HCT116 (cell line): Measurements from ENCODE around the gene CHRNB1. TPM values are rescaled to one million over a fixed set of nuclear protein-coding genes. Genes with fewer than 3 reads are reported as not detected.

ENCODE experiments used
- ATAC-seq: fragments of 200-7000 bp; cut with Tn5 transposase; 2 replicates; pipeline ENCODE4 v1.9.1; 2020; ENCODE audit warnings: mild to moderate bottlenecking, moderate library complexity
- BruUV-seq: library from RNA; stranded (reverse); fragments of 400-500 nt; replicated peaks from 2 replicates; lab custom pipeline; 2021; lab: Mats Ljungman, UMichigan
- CTCF ChIA-PET: fragments of 300-600 bp; sonication (Branson Sonifier 250); formaldehyde crosslinking; loops from one replicate; lab custom pipeline; 2021; ENCODE audit warnings: antibody characterized with exemption; lab: Charles Lee
- POLR2A ChIA-PET: fragments of 300-600, 350-600 bp; sonication (Branson Sonifier 250); formaldehyde crosslinking; loops from one replicate; lab custom pipeline; 2021; ENCODE audit warnings: antibody characterized with exemption; lab: Charles Lee
- RAD21 ChIA-PET, 2 experiments: fragments of 300-600 bp; sonication (Branson Sonifier 250); formaldehyde crosslinking; loops; one replicate each; lab custom pipeline; 2023; ENCODE audit warnings: low total read pairs in 2 of 2; ENCODE audit not compliant: uncharacterized antibody in 2 of 2, unreplicated experiment in 2 of 2, low non-redundant PET in 1 of 2; lab: Charles Lee
- DNase-seq: peaks from one replicate; pipeline ENCODE4 v3.0.0-alpha.2; 2010; ENCODE audit warnings: low read depth, low spot score
- H2AFZ ChIP-seq: fragments of 200-600 bp; shearing (Covaris generic), sonication (generic); 2 replicates; pipeline ENCODE4 v1.6.1; 2017; ENCODE audit warnings: low read depth, mixed run types, mixed read lengths, antibody characterized with exemption, low read length; ENCODE audit not compliant: poor library complexity, severe bottlenecking
- H3K27ac ChIP-seq: 2 replicates; pipeline ENCODE4 v1.5.1; 2012; ENCODE audit warnings: low read depth, low read length
- H3K27me3 ChIP-seq: fragments of 200-600 bp; sonication (generic); 2 replicates; pipeline ENCODE4 v1.6.1; 2016; ENCODE audit warnings: mixed run types, low read length, mixed read lengths; ENCODE audit not compliant: insufficient read depth
- H3K36me3 ChIP-seq, 2 experiments: fragments of 200-500 bp in 1 of 2; fragments of 200-600 bp in 1 of 2; sonication (Bioruptor generic) in 1 of 2; sonication (generic) in 1 of 2; 2 replicates each; pipeline versions ENCODE4 v1.5.1 to v1.6.1; 2014 to 2016; ENCODE audit warnings: low read length in 2 of 2, inconsistent platforms in 1 of 2, mixed read lengths in 1 of 2, mixed run types in 1 of 2; ENCODE audit not compliant: insufficient read depth in 2 of 2, control insufficient read depth in 1 of 2
- H3K4me1 ChIP-seq, 2 experiments: fragments of 200-600 bp in 1 of 2; sonication (generic) in 1 of 2; 2 replicates each; pipeline versions ENCODE4 v1.5.1 to v1.6.1; 2012 to 2017; ENCODE audit warnings: low read length in 2 of 2, inconsistent platforms in 1 of 2, mild to moderate bottlenecking in 1 of 2, mixed read lengths in 1 of 2, mixed run types in 1 of 2, moderate library complexity in 1 of 2; ENCODE audit not compliant: insufficient read depth in 2 of 2, control insufficient read depth in 1 of 2
- H3K4me2 ChIP-seq: fragments of 200-600 bp; sonication (generic); 2 replicates; pipeline ENCODE4 v1.6.1; 2017; ENCODE audit warnings: mixed run types, low read length, mixed read lengths
- H3K4me3 ChIP-seq, 2 experiments: fragments of 200-600 bp in 1 of 2; sonication (generic) in 1 of 2; replicated peaks in 1 of 2; 2 replicates each; pipeline ENCODE4 v1.5.1; 2011 to 2016; ENCODE audit warnings: low read length in 2 of 2, control low read depth in 1 of 2, low read depth in 1 of 2, mild to moderate bottlenecking in 1 of 2, mixed read lengths in 1 of 2, mixed run types in 1 of 2
- H3K79me2 ChIP-seq: fragments of 200-600 bp; sonication (generic); 2 replicates; pipeline ENCODE4 v1.6.1; 2017; ENCODE audit warnings: mild to moderate bottlenecking, mixed run types, low read length, moderate library complexity, mixed read lengths; ENCODE audit not compliant: insufficient read depth
- H3K9ac ChIP-seq: fragments of 200-600 bp; sonication (generic); 2 replicates; pipeline ENCODE4 v1.6.1; 2016; ENCODE audit warnings: low read length, mixed read lengths
- H3K9me2 ChIP-seq: fragments of 200-600 bp; sonication (generic), shearing (Covaris generic); 2 replicates; pipeline ENCODE4 v1.6.1; 2017; ENCODE audit warnings: mixed run types, mild to moderate bottlenecking, moderate library complexity; ENCODE audit not compliant: insufficient read depth
- H3K9me3 ChIP-seq, 2 experiments: fragments of 200-500 bp in 1 of 2; fragments of 200-600 bp in 1 of 2; sonication (Bioruptor generic) in 1 of 2; sonication (generic) in 1 of 2; 2 replicates each; pipeline ENCODE4 v1.6.1; 2014 to 2017; ENCODE audit warnings: low read length in 2 of 2, mixed read lengths in 2 of 2, inconsistent platforms in 1 of 2, low read depth in 1 of 2, mild to moderate bottlenecking in 1 of 2, mixed run types in 1 of 2, moderate library complexity in 1 of 2; ENCODE audit not compliant: control insufficient read depth in 1 of 2, insufficient read depth in 1 of 2
- H4K20me1 ChIP-seq: fragments of 200-600 bp; sonication (generic), shearing (Covaris generic); 2 replicates; pipeline ENCODE4 v1.6.1; 2017; ENCODE audit warnings: mixed run types, mild to moderate bottlenecking, moderate library complexity; ENCODE audit not compliant: insufficient read depth
- EGR1 ChIP-seq: IDR thresholded peaks from 2 replicates; pipeline ENCODE4 v1.6.1; 2012; ENCODE audit warnings: low read depth
- ELF1 ChIP-seq: IDR thresholded peaks from 2 replicates; pipeline ENCODE4 v1.6.1; 2012; ENCODE audit warnings: low read depth, borderline replicate concordance
- EZH2 ChIP-seq: fragments of 200-600 bp; sonication (generic); IDR thresholded peaks from 2 replicates; pipeline ENCODE4 v1.6.1; 2017; ENCODE audit warnings: antibody characterized with exemption, mixed run types
- POLR2AphosphoS5 ChIP-seq: IDR thresholded peaks from 2 replicates; pipeline ENCODE4 v1.6.1; 2011; ENCODE audit warnings: mild to moderate bottlenecking, low read depth, low read length, moderate library complexity
- SIN3A ChIP-seq: IDR thresholded peaks from 2 replicates; pipeline ENCODE4 v1.6.1; 2012; ENCODE audit warnings: low read depth
- YY1 ChIP-seq: IDR thresholded peaks from 2 replicates; pipeline ENCODE4 v1.6.1; 2011; ENCODE audit warnings: low read length, low read depth, moderate library complexity, mild to moderate bottlenecking; ENCODE audit not compliant: insufficient replicate concordance; ENCODE audit errors: extremely low read depth
- ZFX ChIP-seq: fragments of 450-650 bp; IDR thresholded peaks from 2 replicates; pipeline ENCODE4 v1.6.1; 2017
- ZNF274 ChIP-seq: fragments of 200-500 bp; sonication (Bioruptor generic); IDR thresholded peaks from 2 replicates; pipeline ENCODE4 v1.6.1; 2014; ENCODE audit warnings: mild to moderate bottlenecking, low read depth, low read length, inconsistent platforms
- intact Hi-C: fragments of 100-400 bp; cut with micrococcal nuclease; formaldehyde crosslinking; loops from 2 replicates; pipeline ENCODE4 v1.10.0; 2022
- total RNA-seq: library from RNA; stranded (reverse); gene quantifications from one replicate; pipeline ENCODE4 v1.2.1, GENCODE V29; 2021; ENCODE audit not compliant: unreplicated experiment
- TF ChIP-seq, protein P1 (sequence below), 3 experiments: fragments of 200-600 bp in 1 of 3; sonication (generic) in 1 of 3; IDR thresholded peaks in 2 of 3; conservative IDR thresholded peaks in 1 of 3; 2 replicates each; pipeline ENCODE4 v1.5.1; 2012 to 2017; ENCODE audit warnings: low read depth in 2 of 3, low read length in 2 of 3, antibody characterized with exemption in 1 of 3, borderline replicate concordance in 1 of 3, control low read depth in 1 of 3, mild to moderate bottlenecking in 1 of 3, mixed read lengths in 1 of 3, mixed run types in 1 of 3, moderate library complexity in 1 of 3; ENCODE audit not compliant: insufficient read depth in 1 of 3
- TF ChIP-seq, protein P2 (sequence below): IDR thresholded peaks from 2 replicates; pipeline ENCODE4 v1.6.1; 2012

CHRNB1 gene
- total RNA-seq, 1 experiment from 2014 or later: 10.4 TPM

DNA sequence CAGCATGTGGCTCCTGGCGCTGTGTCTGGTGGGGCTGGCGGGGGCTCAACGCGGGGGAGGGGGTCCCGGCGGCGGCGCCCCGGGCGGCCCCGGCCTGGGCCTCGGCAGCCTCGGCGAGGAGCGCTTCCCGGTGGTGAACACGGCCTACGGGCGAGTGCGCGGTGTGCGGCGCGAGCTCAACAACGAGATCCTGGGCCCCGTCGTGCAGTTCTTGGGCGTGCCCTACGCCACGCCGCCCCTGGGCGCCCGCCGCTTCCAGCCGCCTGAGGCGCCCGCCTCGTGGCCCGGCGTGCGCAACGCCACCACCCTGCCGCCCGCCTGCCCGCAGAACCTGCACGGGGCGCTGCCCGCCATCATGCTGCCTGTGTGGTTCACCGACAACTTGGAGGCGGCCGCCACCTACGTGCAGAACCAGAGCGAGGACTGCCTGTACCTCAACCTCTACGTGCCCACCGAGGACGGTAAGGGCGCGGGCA is 36.6 kb upstream of the CHRNB1 start:
- ATAC-seq: no peak
- Histone ChIP-seq H3K36me3 (peaks cover 0 to 6% of the 10 kb centered on the region in 2 experiments; a peak in 1 of 4 replicates), H3K9me2 (no peaks in the 10 kb centered on the region), H3K79me2 (peaks cover 2% of the 10 kb centered on the region; the same call in 1 of the 2 replicates), H3K4me2 (no peak overlapping the region), H4K20me1 (no peaks in the 10 kb centered on the region), H3K4me1 (peaks cover 8 to 14% of the 10 kb centered on the region in 2 experiments; a peak in 3 of 4 replicates), H3K4me3 (no peak overlapping the region), H2AFZ (no peak overlapping the region), H3K9ac (no peak overlapping the region), H3K27me3 (no peaks in the 10 kb centered on the region), H3K27ac (no peak overlapping the region), H3K9me3 (no peaks in the 10 kb centered on the region)
- CTCF ChIA-PET: no interaction called here
- no peak for TF ChIP-seq ZFX
- TF ChIP-seq, protein P1, sequence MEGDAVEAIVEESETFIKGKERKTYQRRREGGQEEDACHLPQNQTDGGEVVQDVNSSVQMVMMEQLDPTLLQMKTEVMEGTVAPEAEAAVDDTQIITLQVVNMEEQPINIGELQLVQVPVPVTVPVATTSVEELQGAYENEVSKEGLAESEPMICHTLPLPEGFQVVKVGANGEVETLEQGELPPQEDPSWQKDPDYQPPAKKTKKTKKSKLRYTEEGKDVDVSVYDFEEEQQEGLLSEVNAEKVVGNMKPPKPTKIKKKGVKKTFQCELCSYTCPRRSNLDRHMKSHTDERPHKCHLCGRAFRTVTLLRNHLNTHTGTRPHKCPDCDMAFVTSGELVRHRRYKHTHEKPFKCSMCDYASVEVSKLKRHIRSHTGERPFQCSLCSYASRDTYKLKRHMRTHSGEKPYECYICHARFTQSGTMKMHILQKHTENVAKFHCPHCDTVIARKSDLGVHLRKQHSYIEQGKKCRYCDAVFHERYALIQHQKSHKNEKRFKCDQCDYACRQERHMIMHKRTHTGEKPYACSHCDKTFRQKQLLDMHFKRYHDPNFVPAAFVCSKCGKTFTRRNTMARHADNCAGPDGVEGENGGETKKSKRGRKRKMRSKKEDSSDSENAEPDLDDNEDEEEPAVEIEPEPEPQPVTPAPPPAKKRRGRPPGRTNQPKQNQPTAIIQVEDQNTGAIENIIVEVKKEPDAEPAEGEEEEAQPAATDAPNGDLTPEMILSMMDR (IDR thresholded peaks at IDR 0.05 in 2 of 3, conservative IDR thresholded peaks at IDR 0.05 in 1 of 3; ENCODE audit: borderline replicate concordance in 1 of 3, insufficient read depth in 1 of 3, low read depth in 2 of 3, low read length in 2 of 3): no peak
- TF ChIP-seq EGR1: no peak
- TF ChIP-seq POLR2AphosphoS5: no peak
- no peak for TF ChIP-seq SIN3A
- no peak for TF ChIP-seq ZNF274
- TF ChIP-seq, protein P2, sequence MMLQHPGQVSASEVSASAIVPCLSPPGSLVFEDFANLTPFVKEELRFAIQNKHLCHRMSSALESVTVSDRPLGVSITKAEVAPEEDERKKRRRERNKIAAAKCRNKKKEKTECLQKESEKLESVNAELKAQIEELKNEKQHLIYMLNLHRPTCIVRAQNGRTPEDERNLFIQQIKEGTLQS: no peak
- TF ChIP-seq EZH2: no peak
- TF ChIP-seq ELF1: no peak
- TF ChIP-seq YY1: no peak
- POLR2A ChIA-PET: no interaction called here
- no TSS peak for BruUV-seq
- intact Hi-C loops: no loop called here
- DNase-seq: no peak
- RAD21 ChIA-PET: no interaction called here
